Endometrium (tissue), 2 donors: ENCODE measurements around the gene YY1.

Experiments used
- FAIRE-seq: peaks from 2 replicates; lab custom pipeline; 2012; peaks lifted over from hg19 to GRCh38; lab: Jason Lieb, UNC
- donor health status: control.
- donor health status: control.

Gene YY1

GRCh38 chr14:100313464-100314230 is 74.7 kb downstream of the YY1 start:
- no peak for FAIRE-seq

GRCh38 chr14:100314724-100315123 is 75.8 kb downstream of the YY1 start:
- FAIRE-seq = no peak

GRCh38 chr14:100317389-100317788 is 78.4 kb downstream of the YY1 start:
- FAIRE-seq = no peak

- FAIRE-seq = no peak
These were observed 79.2 kb downstream of the YY1 start for GRCh38 chr14:100317912-100318808.

- FAIRE-seq = no peak
These were observed 81.4 kb downstream of the YY1 start for GRCh38 chr14:100320157-100320856.

GRCh38 chr14:100321473-100322137 is 82.7 kb downstream of the YY1 start:
- no peak for FAIRE-seq

- no peak for FAIRE-seq
These were observed 83.4 kb downstream of the YY1 start for GRCh38 chr14:100322138-100322957.

- no peak for FAIRE-seq
These were observed 84.4 kb downstream of the YY1 start, which contains the start of gene SLC25A47 for GRCh38 chr14:100323121-100323941. SLC25A47 (plus strand) TSS chr14:100323339; CDS start chr14:100323415, 76 bp downstream.

GRCh38 chr14:100323942-100324307 is 85.0 kb downstream of the YY1 start:
- no peak for FAIRE-seq

- FAIRE-seq = no peak
These were observed 86.3 kb downstream of the YY1 start for GRCh38 chr14:100325231-100325632.

GRCh38 chr14:100325958-100326357 is 87.0 kb downstream of the YY1 start:
- FAIRE-seq = no peak

GRCh38 chr14:100327128-100327527 is 88.2 kb downstream of the YY1 start:
- FAIRE-seq = no peak

GRCh38 chr14:100328495-100329163 is 89.7 kb downstream of the YY1 start:
- FAIRE-seq = no peak

GRCh38 chr14:100329233-100330006 is 90.5 kb downstream of the YY1 start:
- FAIRE-seq = no peak

GRCh38 chr14:100330007-100330344 is 91.0 kb downstream of the YY1 start:
- no peak for FAIRE-seq

GRCh38 chr14:100330388-100330931 is 91.5 kb downstream of the YY1 start:
- FAIRE-seq = no peak

GRCh38 chr14:100332071-100332639 is 93.2 kb downstream of the YY1 start:
- FAIRE-seq = no peak
